Endothelial cell of umbilical vein (primary cell): ENCODE results near the gene ZNF644. TPM values are rescaled to one million over a fixed set of nuclear protein-coding genes. Genes with fewer than 3 reads are reported as not detected.

Experiments used
- BruUV-seq: library from RNA; stranded (reverse); fragments of 400-500 nt; replicated peaks from 2 replicates; lab custom pipeline; 2021; lab: Mats Ljungman, UMichigan
- CTCF ChIA-PET: fragments of 300-600, 350-600 bp; sonication (Branson Sonifier 250); formaldehyde crosslinking; loops from one replicate; lab custom pipeline; 2021; ENCODE audit warnings: antibody characterized with exemption, inconsistent platforms; lab: Charles Lee
- POLR2A ChIA-PET: fragments of 300-600, 350-600 bp; sonication (Branson Sonifier 250); formaldehyde crosslinking; loops from one replicate; lab custom pipeline; 2021; ENCODE audit warnings: antibody characterized with exemption, inconsistent platforms; lab: Charles Lee
- DNase-seq: peaks from one replicate; pipeline ENCODE4 v3.0.0-alpha.2; 2011; ENCODE audit warnings: low read depth, low spot score
- FAIRE-seq: peaks from 2 replicates; lab custom pipeline; 2011; peaks lifted over from hg19 to GRCh38; lab: Jason Lieb, UNC
- H2AFZ ChIP-seq: 2 replicates; pipeline ENCODE4 v1.6.0; 2012; ENCODE audit warnings: low read depth, low read length, control low read depth, inconsistent platforms
- H3K27ac ChIP-seq: 2 replicates; pipeline ENCODE4 v1.5.1; 2011; ENCODE audit warnings: low read depth, mild to moderate bottlenecking, control low read depth, low read length, moderate library complexity; ENCODE audit not compliant: insufficient read depth
- H3K27me3 ChIP-seq, 2 experiments: 2 replicates each; pipeline versions ENCODE4 v1.6.0 to v1.6.1; 2011; ENCODE audit warnings: low read length in 2 of 2, mixed read lengths in 1 of 2; ENCODE audit not compliant: control insufficient read depth in 2 of 2, insufficient read depth in 2 of 2
- H3K36me3 ChIP-seq, 2 experiments: 2 replicates in 1 of 2; 3 replicates in 1 of 2; pipeline ENCODE4 v1.5.1; 2011; ENCODE audit warnings: low read length in 2 of 2, mild to moderate bottlenecking in 1 of 2, moderate library complexity in 1 of 2; ENCODE audit not compliant: control insufficient read depth in 2 of 2, insufficient read depth in 2 of 2; ENCODE audit errors: extremely low read depth in 1 of 2
- H3K4me1 ChIP-seq: 3 replicates; pipeline ENCODE4 v1.5.1; 2011; ENCODE audit warnings: mild to moderate bottlenecking, low read length; ENCODE audit not compliant: control insufficient read depth, insufficient read depth; ENCODE audit errors: extremely low read depth
- H3K4me2 ChIP-seq: 2 replicates; pipeline ENCODE4 v1.6.1; 2011; ENCODE audit warnings: low read length, control low read depth, mixed read lengths; ENCODE audit not compliant: insufficient read depth
- H3K4me3 ChIP-seq, 3 experiments: fragments of 200-600 bp in 1 of 3; sonication (generic), shearing (Covaris generic) in 1 of 3; replicated peaks in 1 of 3; 2 replicates each; pipeline ENCODE4 v1.5.1; 2011 to 2016; ENCODE audit warnings: control low read depth in 3 of 3, low read length in 3 of 3, mild to moderate bottlenecking in 2 of 3, inconsistent platforms in 1 of 3, low read depth in 1 of 3, moderate library complexity in 1 of 3; ENCODE audit not compliant: insufficient read depth in 1 of 3
- H3K79me2 ChIP-seq: 2 replicates; pipeline ENCODE4 v1.6.0; 2012; ENCODE audit warnings: low read length, inconsistent platforms; ENCODE audit not compliant: control insufficient read depth, insufficient read depth
- H3K9ac ChIP-seq: replicated peaks from 2 replicates; pipeline ENCODE3; 2011; ENCODE audit warnings: low read length, control low read depth; ENCODE audit not compliant: insufficient read depth; ENCODE audit errors: extremely low read depth
- H3K9me1 ChIP-seq: replicated peaks from 3 replicates; pipeline ENCODE4 v1.6.0; 2011; ENCODE audit warnings: mild to moderate bottlenecking, low read length; ENCODE audit not compliant: control insufficient read depth, insufficient read depth; ENCODE audit errors: extremely low read depth
- H3K9me3 ChIP-seq: replicated peaks from 2 replicates; pipeline ENCODE4 v1.5.1; 2012; ENCODE audit warnings: low read length, inconsistent platforms; ENCODE audit not compliant: control insufficient read depth, insufficient read depth
- H4K20me1 ChIP-seq: replicated peaks from 2 replicates; pipeline ENCODE3; 2011; ENCODE audit warnings: mild to moderate bottlenecking, low read length; ENCODE audit not compliant: control insufficient read depth, insufficient read depth; ENCODE audit errors: extremely low read depth
- CTCF ChIP-seq, 2 donors: IDR thresholded peaks; 1 replicate in 1 of 2; 2 replicates in 1 of 2; pipeline ENCODE4 v1.5.1; 2011; ENCODE audit warnings: low read length in 2 of 2, mild to moderate bottlenecking in 2 of 2, moderate library complexity in 2 of 2, control low read depth in 1 of 2, inconsistent platforms in 1 of 2, low read depth in 1 of 2; ENCODE audit not compliant: insufficient read depth in 1 of 2; ENCODE audit errors: extremely low read depth in 1 of 2
- EZH2 ChIP-seq: IDR thresholded peaks from 2 replicates; pipeline ENCODE4 v1.6.1; 2012; ENCODE audit warnings: borderline replicate concordance, low read depth, mild to moderate bottlenecking, moderate library complexity, low read length, inconsistent platforms; ENCODE audit not compliant: severe bottlenecking
- FOS ChIP-seq: IDR thresholded peaks from 2 replicates; pipeline ENCODE4 v1.6.1; 2011; ENCODE audit warnings: mild to moderate bottlenecking, low read length, moderate library complexity, borderline replicate concordance; ENCODE audit not compliant: insufficient read depth
- GATA2 ChIP-seq: IDR thresholded peaks from 2 replicates; pipeline ENCODE4 v1.7.0; 2011; ENCODE audit warnings: low read depth, mild to moderate bottlenecking, moderate library complexity, mixed read lengths, low read length; ENCODE audit not compliant: insufficient read length, insufficient read depth
- JUN ChIP-seq: IDR thresholded peaks from 2 replicates; pipeline ENCODE4 v1.6.1; 2011; ENCODE audit warnings: borderline replicate concordance, low read depth; ENCODE audit not compliant: insufficient read length, insufficient read depth
- MAX ChIP-seq: IDR thresholded peaks from 2 replicates; pipeline ENCODE4 v1.6.1; 2011; ENCODE audit not compliant: insufficient read depth, insufficient read length
- MYC ChIP-seq: IDR thresholded peaks from one replicate; pipeline ENCODE4 v1.6.1; 2011; ENCODE audit warnings: mild to moderate bottlenecking, low read depth, low read length
- POLR2A ChIP-seq: IDR thresholded peaks from 2 replicates; pipeline ENCODE4 v1.6.1; 2012; ENCODE audit warnings: low read depth, mild to moderate bottlenecking, control low read depth, low read length
- POLR2AphosphoS5 ChIP-seq: IDR thresholded peaks from 2 replicates; pipeline ENCODE4 v1.6.1; 2012; ENCODE audit warnings: low read depth, mild to moderate bottlenecking, control low read depth, low read length, moderate library complexity; ENCODE audit not compliant: insufficient read depth
- dilution Hi-C: fragments of 300-500 bp; cut with MboI; formaldehyde crosslinking; loops from one replicate; pipeline ENCODE4 v1.15.0; 2019; ENCODE audit warnings: low sequenced_read_pairs; ENCODE audit not compliant: extremely low pct_ligation_motif_present
- intact Hi-C: fragments of 100-400 bp; cut with micrococcal nuclease; formaldehyde crosslinking; loops from one replicate; pipeline ENCODE4 v1.10.0; 2022
- polyA plus RNA-seq, 4 experiments: library from polyadenylated mRNA; depleted of rRNA in 3 of 4; stranded (reverse) in 3 of 4; unstranded in 1 of 4; fragments of >200 nt; gene quantifications; 2 replicates each; pipeline versions ENCODE4 v1.2.1 to v1.2.3, GENCODE V29; 2011 to 2012; ENCODE audit warnings: missing spikeins in 1 of 4
- total RNA-seq: library from RNA; stranded (reverse); gene quantifications from 2 replicates; pipeline ENCODE4 v1.2.3, GENCODE V29; 2021

Gene ZNF644
- total and polyA plus RNA-seq, 2 donors (not counting 3 experiments of a cell fraction or from before 2014, with no cell fraction given) = 7.2 to 47.0 TPM

DNA sequence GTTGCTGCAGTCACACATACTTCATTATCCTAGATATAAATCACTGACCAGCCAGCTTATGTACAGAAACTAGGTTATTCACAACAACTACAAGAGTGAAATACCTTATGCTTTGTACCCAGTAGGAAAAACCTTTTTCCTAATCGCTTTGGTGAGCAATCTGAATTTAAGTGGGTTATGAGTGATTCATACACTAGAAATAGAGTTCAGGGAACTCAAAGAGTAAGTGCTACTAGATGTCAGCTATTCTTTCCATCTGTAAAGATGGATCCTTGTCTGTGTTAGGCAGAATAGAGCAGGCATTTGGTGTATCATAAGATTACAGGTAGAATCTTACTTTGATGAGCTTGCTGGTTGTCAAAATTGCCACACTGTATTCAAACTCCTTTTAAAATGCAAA is 101.9 kb downstream of the ZNF644 start:
- no peak for FAIRE-seq
- Histone ChIP-seq H3K79me2 (peaks cover 56% of the 10 kb centered on the region), H3K9me3 (no peaks in the 10 kb centered on the region), H3K9ac (no peak overlapping the region), H3K9me1 (no peaks in the 10 kb centered on the region), H3K27me3 (no peaks in the 10 kb centered on the region), H2AFZ (no peak overlapping the region), H3K27ac (no peak overlapping the region), H3K4me2 (no peak overlapping the region), H3K4me3 (no peak overlapping the region), H4K20me1 (peaks cover 3% of the 10 kb centered on the region), H3K36me3 (peaks cover 0 to 7% of the 10 kb centered on the region in 2 experiments), H3K4me1 (no peaks in the 10 kb centered on the region)
- dilution Hi-C loops (no loop called here), intact Hi-C loops (no loop called here)
- TF ChIP-seq JUN = no peak
- no peak for TF ChIP-seq MAX
- no peak for TF ChIP-seq FOS
- TF ChIP-seq EZH2 = no peak
- TF ChIP-seq GATA2 = no peak
- TF ChIP-seq POLR2AphosphoS5 = no peak
- TF ChIP-seq MYC = no peak
- no peak for TF ChIP-seq CTCF (IDR thresholded peaks at IDR 0.05; ENCODE audit: extremely low read depth in 1 of 2, insufficient read depth in 1 of 2, low read depth in 1 of 2, low read length in 2 of 2)
- no peak for TF ChIP-seq POLR2A
- no TSS peak for BruUV-seq
- DNase-seq = no peak
- ChIA-PET POLR2A (no interaction called here), CTCF (interaction anchor here (1.5 kb wide), 1 partner anchor 24 kb away, joined by 3 read pairs; no protein-coding TSS in a partner anchor)
